GM21381 (cell line): ENCODE results near the gene FERMT3.
A peak's percentile ranks its signal among the peaks of the same experiment; 100 is the strongest.

Source experiments
- ATAC-seq: cut with Tn5 transposase; IDR thresholded peaks from one replicate; pipeline ENCODE4 v1.9.1; 2021; ENCODE audit warnings: mild to moderate bottlenecking, moderate library complexity; ENCODE audit not compliant: unreplicated experiment

FERMT3 gene

DNA sequence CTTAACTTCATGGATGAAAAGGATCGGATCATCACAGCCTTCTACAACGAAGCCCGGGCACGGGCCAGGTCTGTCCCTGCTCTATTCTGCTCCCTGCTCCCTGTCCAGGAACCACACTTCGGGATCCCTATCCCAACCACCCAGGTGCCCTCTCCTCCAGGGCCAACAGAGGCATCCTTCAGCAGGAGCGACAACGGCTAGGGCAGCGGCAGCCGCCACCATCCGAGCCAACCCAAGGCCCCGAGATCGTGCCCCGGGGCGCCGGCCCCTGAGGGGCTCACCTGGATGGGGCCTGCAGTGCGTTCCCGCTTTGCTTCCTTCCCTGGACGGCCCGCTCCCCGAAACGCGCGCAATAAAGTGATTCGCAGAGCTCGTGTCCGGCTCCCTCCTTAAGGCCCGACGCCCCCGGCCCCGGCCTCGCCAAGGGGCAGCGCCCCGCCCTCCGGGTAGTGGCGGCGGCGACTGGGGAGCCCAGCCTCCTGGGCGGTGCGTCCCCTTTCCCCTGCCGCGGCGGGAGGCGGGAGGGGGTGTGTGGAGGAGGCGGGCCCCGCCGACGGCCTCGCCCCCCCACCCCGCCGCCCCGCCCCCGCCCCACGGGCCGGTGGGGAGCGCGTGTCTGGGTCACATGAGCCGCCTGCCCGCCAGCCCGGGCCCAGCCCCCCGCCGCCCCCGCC, 27.5 kb downstream of the FERMT3 start, which contains the start of gene VEGFB:
TSS of gene VEGFB (plus strand) at position 672 of the 674 bp plus-strand sequence. CDS start 250 bp downstream, outside the sequence.
- peak; percentile 41 for ATAC-seq

DNA sequence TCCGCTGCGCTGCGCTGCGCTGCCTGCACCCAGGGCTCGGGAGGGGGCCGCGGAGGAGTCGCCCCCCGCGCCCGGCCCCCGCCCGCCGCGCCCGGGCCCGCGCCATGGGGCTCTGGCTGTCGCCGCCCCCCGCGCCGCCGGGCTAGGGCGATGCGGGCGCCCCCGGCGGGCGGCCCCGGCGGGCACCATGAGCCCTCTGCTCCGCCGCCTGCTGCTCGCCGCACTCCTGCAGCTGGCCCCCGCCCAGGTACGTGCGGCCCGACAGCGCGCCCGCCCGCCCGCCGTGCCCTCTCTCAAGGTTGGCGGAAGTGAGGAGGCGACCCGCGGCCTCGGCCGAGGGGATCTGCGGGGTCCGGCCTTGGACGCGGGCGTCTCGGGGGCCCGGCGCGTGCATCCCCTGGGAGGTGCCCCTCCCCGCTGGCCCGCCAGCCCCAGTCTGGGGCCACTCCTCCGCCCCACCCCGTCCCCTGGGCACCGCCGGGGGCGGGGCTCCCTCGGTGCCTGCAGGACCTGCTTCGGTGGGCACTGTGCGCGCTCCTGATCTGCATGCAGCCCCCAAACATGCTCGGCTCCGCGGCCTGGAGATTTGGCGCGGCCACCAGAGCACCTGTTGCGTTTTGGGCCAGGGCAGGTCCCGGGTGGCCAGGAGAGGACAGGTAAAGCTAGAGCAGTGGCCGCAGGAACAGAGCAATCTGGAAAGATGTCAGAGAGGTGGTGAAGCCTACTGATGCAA, 28.3 kb downstream of the FERMT3 start:
- peak; percentile 20 for ATAC-seq

DNA sequence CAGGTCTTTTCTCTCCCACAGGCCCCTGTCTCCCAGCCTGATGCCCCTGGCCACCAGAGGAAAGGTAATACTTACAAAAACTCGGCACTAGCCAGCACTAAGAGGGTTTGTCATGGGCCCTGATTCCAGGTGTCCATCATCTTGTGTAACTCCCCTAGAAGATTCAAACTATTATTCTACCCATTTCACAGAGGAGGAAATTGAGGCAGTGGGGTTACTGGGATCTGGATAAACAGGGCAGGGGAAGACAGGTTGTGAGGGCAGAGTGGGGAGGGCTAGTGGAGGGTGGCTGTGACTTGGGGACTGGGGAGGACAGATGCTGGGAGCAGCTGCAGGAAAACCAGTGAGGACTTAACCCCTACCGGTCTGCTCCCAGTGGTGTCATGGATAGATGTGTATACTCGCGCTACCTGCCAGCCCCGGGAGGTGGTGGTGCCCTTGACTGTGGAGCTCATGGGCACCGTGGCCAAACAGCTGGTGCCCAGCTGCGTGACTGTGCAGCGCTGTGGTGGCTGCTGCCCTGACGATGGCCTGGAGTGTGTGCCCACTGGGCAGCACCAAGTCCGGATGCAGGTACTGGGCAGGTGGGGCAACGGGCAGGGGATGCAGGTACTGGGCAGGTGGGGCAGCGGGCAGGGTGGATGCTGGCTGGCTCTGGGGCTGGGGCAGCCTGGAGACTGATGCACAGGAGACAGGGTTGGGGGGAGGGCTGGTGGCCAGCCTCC, 29.1 kb downstream of the FERMT3 start:
- ATAC-seq, result no peak

DNA sequence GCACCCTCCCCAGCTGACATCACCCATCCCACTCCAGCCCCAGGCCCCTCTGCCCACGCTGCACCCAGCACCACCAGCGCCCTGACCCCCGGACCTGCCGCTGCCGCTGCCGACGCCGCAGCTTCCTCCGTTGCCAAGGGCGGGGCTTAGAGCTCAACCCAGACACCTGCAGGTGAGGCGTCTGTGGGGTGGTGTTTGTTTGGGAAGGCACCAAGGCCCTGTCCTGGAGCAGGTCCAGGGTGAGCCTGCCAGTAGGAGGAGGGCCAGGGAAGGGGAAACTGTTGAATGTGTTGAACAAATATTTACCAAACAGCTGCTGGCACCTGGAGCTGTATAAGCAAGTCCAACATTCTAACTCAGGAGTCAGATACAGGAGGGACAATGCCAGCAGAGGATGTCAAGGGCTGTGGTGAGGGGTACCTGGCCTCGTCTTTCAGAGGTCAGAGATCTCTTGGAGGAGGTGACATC, 31.0 kb downstream of the FERMT3 start:
- no peak for ATAC-seq

DNA sequence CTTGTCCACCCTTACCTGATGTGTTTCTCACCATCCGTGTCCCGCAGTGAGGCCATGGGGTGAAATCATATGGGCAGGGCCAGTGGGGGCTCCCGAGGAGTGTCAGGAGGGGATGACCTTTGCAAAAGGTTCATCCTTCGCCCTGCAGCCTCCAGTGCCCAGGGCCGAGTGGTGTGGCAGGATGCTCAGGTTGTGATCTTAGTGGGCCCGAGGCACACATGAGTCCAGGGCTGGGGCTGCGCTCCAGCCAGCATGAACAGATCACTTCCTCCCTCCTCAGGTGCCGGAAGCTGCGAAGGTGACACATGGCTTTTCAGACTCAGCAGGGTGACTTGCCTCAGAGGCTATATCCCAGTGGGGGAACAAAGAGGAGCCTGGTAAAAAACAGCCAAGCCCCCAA, 31.6 kb downstream of the FERMT3 start:
- no peak for ATAC-seq

DNA sequence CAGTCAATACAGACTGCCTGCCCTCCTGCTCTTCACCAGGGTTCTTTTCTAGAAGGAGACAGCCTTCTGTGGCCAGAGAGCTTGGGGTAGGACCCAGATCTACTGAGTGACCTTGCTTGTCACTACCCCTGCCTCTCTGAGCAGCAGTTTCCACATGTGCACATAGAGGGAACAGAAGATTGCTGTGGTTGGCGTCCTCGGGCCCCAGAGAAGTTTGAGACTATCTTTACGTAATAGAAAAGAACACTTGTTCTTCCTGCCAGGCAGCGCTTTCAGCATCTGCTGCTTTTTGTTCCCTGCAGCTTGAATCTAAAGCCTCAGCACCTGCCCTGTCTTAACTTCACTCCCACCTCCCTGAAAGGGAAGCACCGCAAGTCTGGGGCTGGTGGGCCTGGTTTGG, 32.5 kb downstream of the FERMT3 start:
- no peak for ATAC-seq

DNA sequence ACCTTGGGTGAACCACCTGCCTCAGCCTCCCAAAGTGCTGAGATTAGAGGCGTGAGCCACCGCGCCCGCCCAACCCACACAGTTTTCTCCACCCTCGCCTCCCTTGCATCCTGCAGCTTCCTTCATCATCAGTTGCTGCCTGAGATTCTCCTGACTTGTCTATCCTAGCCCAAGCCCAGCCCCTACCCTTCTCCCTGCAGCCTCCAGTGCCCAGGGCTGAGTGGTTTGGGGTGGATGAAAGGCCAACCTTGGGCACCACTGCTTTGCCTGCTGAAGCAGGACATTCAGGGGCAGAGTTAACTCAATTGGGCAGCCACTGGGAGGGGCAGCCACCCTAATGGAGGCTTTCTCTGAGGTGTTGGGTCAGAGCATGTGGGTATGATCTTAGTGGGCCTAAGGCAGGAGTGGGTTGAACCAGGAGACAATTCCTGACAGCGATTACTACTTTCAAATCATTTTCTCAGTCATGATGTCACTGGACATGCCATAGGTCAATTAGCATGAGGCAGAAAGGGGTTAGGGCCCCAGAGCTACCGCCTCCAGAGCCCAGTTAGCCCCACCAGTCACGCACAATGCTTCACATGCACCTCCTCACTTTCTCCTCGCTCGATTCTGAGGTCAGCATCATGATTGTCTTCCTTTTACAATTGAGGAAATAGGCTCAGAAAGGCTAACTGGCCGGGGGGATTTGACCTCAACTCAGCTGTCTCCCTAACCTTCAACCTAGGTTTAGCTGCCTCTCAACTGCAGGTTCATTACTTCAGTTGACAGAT, 33.3 kb downstream of the FERMT3 start:
- peak; percentile 3 for ATAC-seq

DNA sequence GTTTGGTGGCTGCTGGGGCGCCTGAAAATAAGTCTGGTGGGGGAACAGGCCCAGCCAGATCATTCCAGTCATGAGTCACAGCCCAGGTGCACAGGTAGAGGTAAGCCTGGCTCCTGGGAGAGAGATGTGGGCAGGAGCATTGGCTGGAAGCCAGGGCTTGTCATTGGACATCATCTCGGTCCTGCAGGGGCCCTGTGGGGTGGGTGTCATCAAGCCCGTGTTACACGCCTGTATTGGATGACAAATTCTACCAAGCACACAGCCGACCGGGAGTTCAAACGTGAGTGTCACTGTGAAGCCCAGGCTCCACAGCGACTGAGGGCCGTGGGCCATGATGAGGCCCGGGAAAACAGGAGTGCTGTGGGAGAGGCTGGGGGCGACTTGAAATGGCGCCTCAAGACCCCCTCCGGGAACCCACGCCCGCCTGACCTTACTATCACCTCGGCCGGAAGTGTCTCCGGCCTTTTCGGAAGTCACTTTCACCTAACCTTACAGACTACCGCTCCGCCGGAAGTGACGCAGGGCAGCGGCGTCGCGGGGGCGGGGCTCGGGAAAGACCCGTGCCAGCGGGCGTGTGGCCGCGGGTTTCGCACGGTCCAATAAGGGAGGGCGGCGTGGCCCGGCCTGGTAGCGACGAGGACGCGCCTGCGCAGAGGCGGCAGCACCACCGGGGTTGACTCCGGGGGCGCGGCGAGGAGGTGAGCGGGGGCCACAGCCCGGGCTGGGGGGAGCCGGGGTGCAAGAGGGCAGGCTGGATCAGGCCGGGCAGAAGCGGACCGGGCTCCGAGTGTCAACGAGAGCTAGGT, 34.1 kb downstream of the FERMT3 start, which contains the start of gene FKBP2:
TSS of gene FKBP2 (plus strand) at position 661 of the 806 bp plus-strand sequence. CDS start 1,293 bp downstream, outside the sequence.
- peak; percentile 44 for ATAC-seq

DNA sequence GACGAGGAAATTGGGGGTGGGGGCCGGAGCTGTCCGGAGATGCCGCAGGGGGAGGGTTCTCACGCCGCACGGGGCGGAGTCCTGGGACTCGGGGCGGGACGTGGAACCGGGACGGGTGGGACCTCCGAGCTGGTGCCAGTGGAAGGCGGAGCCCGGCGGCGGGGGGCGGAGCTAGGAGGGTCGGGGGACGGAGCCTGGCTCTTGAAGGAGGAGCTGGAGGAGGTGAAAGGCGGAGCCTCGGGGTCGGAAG, 34.6 kb downstream of the FERMT3 start:
- peak; percentile 57 for ATAC-seq

DNA sequence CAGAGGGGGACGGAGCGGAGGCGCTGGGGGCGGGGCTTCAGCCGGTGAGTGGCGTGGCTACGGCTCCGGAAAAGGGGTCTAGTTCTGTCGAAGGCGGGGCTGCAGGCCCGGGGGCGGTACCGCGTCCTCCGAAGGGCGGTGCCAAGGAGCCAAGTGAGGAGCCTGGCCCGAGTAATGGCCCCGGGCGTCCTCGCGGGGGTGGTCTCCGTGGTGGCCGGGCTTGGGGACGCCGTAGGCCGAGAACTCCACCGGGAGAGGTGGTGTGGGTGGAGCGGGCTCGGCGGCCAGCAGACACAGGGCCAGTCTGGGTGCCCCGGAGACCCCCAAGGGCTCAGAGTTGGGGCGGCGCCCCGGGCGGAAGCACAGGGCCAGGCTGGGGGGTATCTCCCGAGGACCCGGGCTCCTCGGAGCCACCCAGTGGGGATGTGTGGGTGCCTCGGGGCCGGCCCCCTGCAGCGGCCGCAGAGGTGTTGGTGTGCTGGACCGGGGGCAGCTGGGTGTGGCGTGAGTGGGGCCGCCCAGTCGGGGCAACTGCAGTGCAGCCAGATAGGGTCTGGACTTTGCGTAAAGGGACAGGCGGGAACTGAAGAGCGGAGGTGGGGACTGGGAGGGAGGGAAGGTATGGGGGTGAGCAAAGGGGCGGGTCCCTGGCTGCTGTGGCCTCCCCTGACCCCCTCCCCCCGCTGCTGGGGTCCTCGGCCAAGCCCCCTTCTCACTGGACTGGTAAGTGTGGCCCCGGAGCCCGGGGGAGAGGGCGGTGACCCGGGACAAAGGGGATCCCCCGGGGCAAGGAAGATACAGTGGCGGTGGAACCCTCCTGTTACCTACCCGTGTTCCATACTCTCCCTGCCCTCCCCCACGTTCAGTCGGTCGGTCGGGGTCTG, 35.2 kb downstream of the FERMT3 start:
- ATAC-seq, result peak; percentile 5

DNA sequence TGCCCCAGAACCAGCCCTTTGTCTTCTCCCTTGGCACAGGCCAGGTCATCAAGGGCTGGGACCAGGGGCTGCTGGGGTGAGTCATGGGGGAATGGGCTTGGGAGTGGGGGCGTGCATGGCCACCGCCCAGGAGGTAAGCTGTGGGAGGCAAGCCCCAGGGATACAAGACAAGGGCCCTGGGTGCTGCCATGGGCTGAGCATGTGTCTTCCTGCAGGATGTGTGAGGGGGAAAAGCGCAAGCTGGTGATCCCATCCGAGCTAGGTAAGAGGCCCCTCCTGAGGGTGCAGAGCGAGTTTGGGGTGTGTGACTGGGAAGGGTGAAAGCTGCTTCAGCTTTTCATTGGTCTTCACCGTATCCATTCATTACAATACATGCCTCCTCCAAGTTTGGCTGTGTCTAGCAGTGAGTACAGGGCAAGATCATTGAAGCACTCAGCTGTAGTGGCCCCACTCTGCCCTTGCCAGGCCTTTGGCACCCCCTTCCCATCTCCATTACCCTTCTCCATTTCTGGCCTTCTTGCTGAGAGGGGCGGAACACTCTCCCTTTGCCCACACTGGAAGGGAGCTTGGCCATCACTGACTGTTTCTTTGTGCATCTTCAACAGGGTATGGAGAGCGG, 36.8 kb downstream of the FERMT3 start:
- no peak for ATAC-seq

DNA sequence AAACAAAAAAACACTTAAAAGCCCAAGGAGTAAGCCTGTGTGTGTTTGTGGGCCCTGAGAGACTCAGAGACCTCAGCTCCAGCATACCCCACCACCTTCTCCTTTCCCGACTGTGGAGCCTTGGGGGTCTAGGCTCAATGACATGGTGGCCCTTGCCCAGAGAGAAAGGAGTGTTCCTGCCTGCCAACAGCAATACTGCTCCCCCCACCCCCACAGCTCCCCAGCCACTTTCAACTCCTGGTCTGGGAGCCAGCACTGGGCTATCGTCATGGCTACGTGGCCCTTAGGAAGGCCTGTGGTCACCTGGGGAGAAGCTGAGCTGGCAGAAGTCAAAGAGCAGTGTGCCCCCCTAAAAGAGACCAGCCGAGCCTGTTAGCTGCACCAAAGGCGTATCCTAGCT, 37.6 kb downstream of the FERMT3 start:
- no peak for ATAC-seq

DNA sequence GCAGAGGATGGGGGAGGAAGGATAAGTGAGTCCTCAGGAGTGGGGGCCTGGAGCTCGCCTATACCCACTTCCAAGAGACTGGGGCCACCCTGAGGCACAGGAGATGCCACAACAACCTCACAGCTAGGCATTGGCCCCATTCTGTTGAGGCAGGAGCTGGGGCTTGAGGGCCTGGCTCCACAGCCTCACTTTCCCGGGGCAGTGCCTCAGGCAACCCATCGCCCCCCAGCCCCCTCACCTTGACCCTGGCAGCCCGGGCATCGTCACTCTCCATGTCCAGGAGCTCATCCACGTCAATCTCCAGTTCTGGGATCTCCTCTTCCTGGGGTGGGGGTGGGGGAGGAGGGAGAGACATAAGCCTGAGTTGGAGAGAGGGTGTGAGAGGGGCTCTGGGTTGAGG, 38.4 kb downstream of the FERMT3 start:
- no peak for ATAC-seq

DNA sequence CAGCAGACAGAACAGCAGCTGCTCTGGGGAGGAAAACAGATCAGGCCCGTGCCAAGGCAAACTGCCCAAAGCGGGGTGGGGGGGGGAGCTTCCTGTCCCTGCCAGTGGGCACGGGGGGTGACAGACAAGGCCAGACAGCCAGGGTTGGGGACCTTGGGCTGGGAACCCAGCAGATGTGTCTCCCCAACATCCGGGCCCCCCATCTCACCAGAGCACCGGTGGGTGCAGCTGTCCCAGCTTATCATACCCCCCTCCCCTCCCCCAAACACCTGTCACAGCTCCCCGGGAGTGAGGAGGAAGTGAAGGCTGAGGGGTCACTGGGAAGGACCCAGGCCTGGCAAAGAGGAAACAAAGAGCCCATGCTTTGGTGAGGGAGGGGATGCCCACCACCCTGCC, 38.9 kb downstream of the FERMT3 start:
- ATAC-seq, result no peak

DNA sequence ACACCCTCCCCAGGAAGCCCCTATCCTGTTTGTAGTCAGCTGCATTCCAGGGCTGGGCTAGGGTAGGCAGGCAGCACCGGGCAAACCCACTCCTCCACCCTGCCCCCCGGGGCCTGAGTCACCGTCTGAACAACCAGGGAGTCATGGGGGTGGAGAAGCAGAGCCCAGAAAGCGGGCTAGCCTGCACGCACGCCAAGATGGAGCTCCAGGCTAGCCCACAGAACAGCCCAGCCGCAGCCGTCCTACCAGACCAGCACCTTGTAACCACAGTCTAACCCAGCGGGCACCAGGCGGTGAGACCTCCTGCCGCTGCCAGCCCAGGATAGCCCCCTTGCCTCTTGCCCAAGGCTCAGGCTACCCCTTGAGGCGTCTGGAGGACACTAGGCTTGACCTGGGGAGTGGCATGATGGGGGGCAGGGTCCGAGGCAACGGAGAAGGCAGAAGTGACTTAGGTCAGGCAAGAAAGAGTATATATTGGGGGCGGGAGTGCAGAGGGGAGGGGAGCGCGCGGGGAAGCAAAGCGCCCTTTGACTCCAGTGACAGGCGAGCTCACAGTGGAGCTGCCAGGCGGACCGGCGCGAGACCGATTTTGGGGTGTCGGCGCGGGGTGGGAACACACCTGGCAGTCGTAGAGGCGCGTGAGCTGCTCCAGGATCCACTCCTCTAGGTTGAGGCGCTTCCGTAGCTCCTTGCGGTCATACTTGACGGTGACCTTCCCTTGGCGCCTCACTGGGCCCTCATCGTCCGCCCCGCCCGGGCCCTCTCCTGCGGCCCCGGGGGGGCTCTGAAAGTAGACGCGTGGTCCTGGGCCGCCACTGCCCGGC, 39.5 kb downstream of the FERMT3 start:
- ATAC-seq, result no peak

DNA sequence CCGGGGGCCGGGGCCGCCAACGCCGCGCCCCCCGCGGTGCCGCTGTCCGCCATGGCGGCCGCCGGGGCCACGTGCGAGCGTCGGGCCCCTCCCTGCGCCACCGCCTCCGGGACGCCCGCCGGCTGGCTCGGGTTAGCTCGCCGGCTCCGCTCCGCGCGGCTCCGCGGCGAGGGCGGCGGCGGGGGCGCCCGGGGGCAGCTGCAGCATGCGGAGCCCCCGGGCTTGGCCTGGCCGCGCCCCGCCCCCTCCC, 40.0 kb downstream of the FERMT3 start:
- peak; percentile 5 for ATAC-seq

DNA sequence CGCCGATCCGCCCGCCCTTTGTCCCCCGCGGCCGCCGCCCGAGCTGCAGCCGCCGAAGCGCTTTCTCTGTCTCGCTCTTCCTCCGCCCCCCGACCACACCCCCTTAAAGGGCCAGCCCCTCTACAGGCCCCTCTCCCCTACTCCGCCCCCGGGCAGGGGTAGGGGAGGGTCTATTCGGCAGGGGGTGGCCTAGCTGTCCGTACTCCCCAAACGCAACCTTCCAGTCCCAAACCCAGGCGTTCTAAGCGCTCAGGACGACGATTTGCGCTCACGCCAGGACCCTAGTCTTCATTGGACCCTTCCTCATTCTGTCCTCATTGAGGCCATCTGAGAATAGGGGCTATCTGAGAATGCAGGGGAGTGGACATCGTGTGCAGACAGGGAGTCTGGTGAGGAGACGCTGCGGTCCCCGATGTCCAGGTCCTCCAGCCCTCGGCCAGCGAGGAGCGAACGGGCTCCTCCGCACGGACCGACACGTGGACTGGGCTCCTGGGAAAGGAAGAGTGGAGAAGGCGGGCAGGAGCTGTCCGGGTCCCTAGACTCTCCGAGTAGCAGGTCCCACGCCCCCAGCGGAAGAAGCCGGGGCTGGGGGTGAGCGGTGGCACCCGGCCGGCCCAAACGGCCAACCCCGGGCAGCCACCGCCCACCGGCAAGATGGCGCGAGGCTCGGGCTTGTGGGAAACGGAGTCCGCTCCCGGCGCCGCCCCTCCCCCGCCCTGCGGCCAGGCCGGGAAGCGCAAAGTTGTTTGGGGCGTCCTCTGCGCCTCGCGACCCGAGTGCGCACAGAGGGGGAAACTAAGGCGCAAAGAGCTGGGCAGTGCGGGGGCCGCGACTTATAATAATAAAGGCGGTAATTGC, 40.6 kb downstream of the FERMT3 start, which contains the start of gene PPP1R14B:
TSS of gene PPP1R14B (minus strand) at position 73 of the 858 bp plus-strand sequence. CDS start 270 bp downstream, outside the sequence.
- ATAC-seq, result peak; percentile 41
